K562 (cell line): Measurements from ENCODE around the gene TMIGD3. TPM values are rescaled to one million over a fixed set of nuclear protein-coding genes. Genes with fewer than 3 reads are reported as not detected.

Experiments used
- ATF1 ChIP-seq, 2 experiments: fragments of 450-650 bp in 1 of 2; IDR thresholded peaks; 2 replicates each; pipeline ENCODE4 v1.6.1; 2016; ENCODE audit warnings: missing compliant biosample characterization in 1 of 2, missing genetic modification characterization in 1 of 2
- CBX1 ChIP-seq: sonication (generic); IDR thresholded peaks from 2 replicates; pipeline ENCODE4 v1.6.1; 2016; ENCODE audit warnings: antibody characterized with exemption, low read depth, mild to moderate bottlenecking
- CXXC5 ChIP-seq: fragments of 250-450 bp; sonication (Bioruptor Pico); IDR thresholded peaks from 2 replicates; pipeline ENCODE4 v1.8.0; 2022; ENCODE audit warnings: inconsistent platforms, mild to moderate bottlenecking, moderate library complexity
- ETV1 ChIP-seq: fragments of 450-650 bp; conservative IDR thresholded peaks from 2 replicates; pipeline ENCODE4 v1.6.1; 2016; ENCODE audit warnings: missing genetic modification characterization, control low read depth, low read depth, missing compliant biosample characterization
- FIP1L1 ChIP-seq: fragments of 200-400 bp; formaldehyde crosslinking; IDR thresholded peaks from 2 replicates; pipeline ENCODE4 v1.6.1; 2018; ENCODE audit warnings: mild to moderate bottlenecking, low read depth, low read length; ENCODE audit not compliant: poor library complexity, severe bottlenecking
- HDAC1 ChIP-seq, 2 experiments: fragments of 450-650 bp; IDR thresholded peaks; 2 replicates each; pipeline ENCODE4 v1.6.1; 2016 to 2017; ENCODE audit warnings: inconsistent platforms in 1 of 2, mild to moderate bottlenecking in 1 of 2, moderate library complexity in 1 of 2
- MAZ ChIP-seq, 2 experiments: fragments of 450-650 bp in 1 of 2; sonication (generic) in 1 of 2; formaldehyde crosslinking; IDR thresholded peaks in 1 of 2; conservative IDR thresholded peaks in 1 of 2; 2 replicates each; pipeline versions ENCODE4 v1.4.0 to v1.5.0; 2020; ENCODE audit warnings: mild to moderate bottlenecking in 1 of 2, missing genetic modification reagents in 1 of 2
- NFYB ChIP-seq: IDR thresholded peaks from 2 replicates; pipeline ENCODE4 v1.6.1; 2011; ENCODE audit warnings: mild to moderate bottlenecking, moderate library complexity; ENCODE audit not compliant: insufficient read length; ENCODE audit errors: extremely low read depth
- NR4A1 ChIP-seq, 2 experiments: fragments of 250-450 bp in 1 of 2; fragments of 450-650 bp in 1 of 2; sonication (Bioruptor Pico) in 1 of 2; IDR thresholded peaks; 2 replicates each; pipeline versions ENCODE4 v1.4.0 to v1.6.1; 2016 to 2020; ENCODE audit warnings: mild to moderate bottlenecking in 2 of 2, missing compliant biosample characterization in 1 of 2, missing genetic modification characterization in 1 of 2, moderate library complexity in 1 of 2
- PHF8 ChIP-seq: fragments of 200-600 bp; sonication (generic); IDR thresholded peaks from 2 replicates; pipeline ENCODE4 v1.6.1; 2012; ENCODE audit warnings: mixed run types, mild to moderate bottlenecking, inconsistent platforms, low read length, moderate library complexity, borderline replicate concordance
- PML ChIP-seq: IDR thresholded peaks from 2 replicates; pipeline ENCODE4 v1.6.1; 2012; ENCODE audit warnings: low read length, inconsistent platforms
- PRMT5 ChIP-seq: sonication (generic); formaldehyde crosslinking; IDR thresholded peaks from 2 replicates; pipeline ENCODE4 v1.5.0; 2020; ENCODE audit warnings: missing genetic modification reagents
- TAF1 ChIP-seq: IDR thresholded peaks from 2 replicates; pipeline ENCODE4 v1.6.1; 2011; ENCODE audit warnings: mild to moderate bottlenecking, low read length, moderate library complexity; ENCODE audit not compliant: insufficient read depth, control insufficient read depth, severe bottlenecking; ENCODE audit errors: extremely low read depth
- ZNF146 ChIP-seq: IDR thresholded peaks from one replicate; pipeline ENCODE4 v1.6.1; 2018; ENCODE audit warnings: missing compliant biosample characterization; ENCODE audit not compliant: unreplicated experiment
- ZNF384 ChIP-seq: IDR thresholded peaks from 2 replicates; pipeline ENCODE4 v1.6.1; 2012; ENCODE audit warnings: low read depth, low read length, improper control_type of control experiment
- polyA plus RNA-seq, 8 experiments: library from polyadenylated mRNA; depleted of rRNA in 4 of 8; stranded (reverse) in 5 of 8; unstranded in 3 of 8; fragments of >200 nt; fragmentation: Nextera tagmentation in 2 of 8; fragmentation: Illumina TruSeq in 1 of 8; extraction: Ambion mirVana in 2 of 8; extraction: Trizol in 1 of 8; gene quantifications; 2 replicates each; pipeline versions ENCODE4 v1.2.1 to v1.2.3, GENCODE V29; 2011 to 2014; ENCODE audit warnings: inconsistent platforms in 1 of 8, missing spikeins in 1 of 8
- total RNA-seq, 7 experiments: library from RNA; depleted of rRNA in 6 of 7; stranded (reverse); fragments of >200 nt in 6 of 7; fragmentation: Illumina TruSeq in 2 of 7; extraction: Trizol in 2 of 7; gene quantifications; 2 replicates each; pipeline versions ENCODE4 v1.2.1 to v1.2.3, GENCODE V29; 2011 to 2021; ENCODE audit warnings: low replicate concordance in 1 of 7
- TF ChIP-seq, protein P1 (sequence below): sonication (generic); formaldehyde crosslinking; IDR thresholded peaks from 2 replicates; pipeline ENCODE4 v1.8.1; 2023; ENCODE audit warnings: mild to moderate bottlenecking, missing genetic modification reagents
- TF ChIP-seq, protein P2 (sequence below): sonication (generic); formaldehyde crosslinking; IDR thresholded peaks from 2 replicates; pipeline ENCODE4 v1.8.0; 2022; ENCODE audit warnings: mild to moderate bottlenecking, missing genetic modification reagents, borderline replicate concordance
- TF ChIP-seq, protein P3 (sequence below): sonication (generic); formaldehyde crosslinking; IDR thresholded peaks from 2 replicates; pipeline ENCODE4 v1.8.0; 2022; ENCODE audit warnings: mild to moderate bottlenecking, missing genetic modification reagents
- TF ChIP-seq, protein P4 (sequence below): fragments of 450-650 bp; formaldehyde crosslinking; IDR thresholded peaks from 2 replicates; pipeline ENCODE4 v1.4.0; 2020; ENCODE audit warnings: mild to moderate bottlenecking, moderate library complexity

TMIGD3 gene
- total and polyA plus RNA-seq, 9 of the 15 experiments (the other 6 are each of a cell fraction or from before 2014, with no cell fraction given) = 0.11 to 0.13 (median 0.11) TPM; not detected in 6

DNA sequence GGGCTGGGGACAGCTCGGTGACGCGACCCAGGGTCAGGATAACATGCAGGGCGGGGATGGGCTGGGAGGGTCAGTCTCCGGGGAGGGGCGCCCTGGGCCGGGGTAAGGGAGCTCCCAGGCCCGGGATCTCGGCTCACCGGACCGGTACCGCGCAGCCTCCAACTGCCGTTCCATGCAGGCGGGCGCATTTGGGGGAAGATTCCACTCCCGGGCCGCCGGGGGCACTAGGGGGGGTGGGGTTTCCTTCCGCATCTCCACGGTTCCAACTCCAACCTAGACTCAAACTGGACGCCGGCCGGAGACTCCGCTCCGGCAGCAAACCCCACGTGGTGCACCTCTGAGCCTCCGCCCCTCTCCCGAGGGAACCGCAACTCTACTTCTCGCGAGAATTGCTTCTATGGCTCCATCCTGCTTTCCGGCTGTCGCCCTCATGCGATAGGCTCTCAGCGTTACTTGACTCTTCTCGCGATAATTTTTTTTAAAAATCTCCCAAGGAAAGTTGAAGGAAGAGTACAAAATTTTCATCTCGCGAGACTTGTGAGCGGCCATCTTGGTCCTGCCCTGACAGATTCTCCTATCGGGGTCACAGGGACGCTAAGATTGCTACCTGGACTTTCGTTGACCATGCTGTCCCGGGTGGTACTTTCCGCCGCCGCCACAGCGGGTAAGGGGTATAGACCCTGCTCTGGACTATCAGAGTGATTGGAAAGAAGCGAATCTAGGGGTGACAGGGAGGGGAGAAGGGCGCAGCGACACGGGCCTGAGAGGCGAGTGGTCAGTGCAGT lies 54.3 kb downstream of the TMIGD3 start, which contains the start of the genes ATP5PB and WDR77 (continued):
- TF ChIP-seq, protein P1, sequence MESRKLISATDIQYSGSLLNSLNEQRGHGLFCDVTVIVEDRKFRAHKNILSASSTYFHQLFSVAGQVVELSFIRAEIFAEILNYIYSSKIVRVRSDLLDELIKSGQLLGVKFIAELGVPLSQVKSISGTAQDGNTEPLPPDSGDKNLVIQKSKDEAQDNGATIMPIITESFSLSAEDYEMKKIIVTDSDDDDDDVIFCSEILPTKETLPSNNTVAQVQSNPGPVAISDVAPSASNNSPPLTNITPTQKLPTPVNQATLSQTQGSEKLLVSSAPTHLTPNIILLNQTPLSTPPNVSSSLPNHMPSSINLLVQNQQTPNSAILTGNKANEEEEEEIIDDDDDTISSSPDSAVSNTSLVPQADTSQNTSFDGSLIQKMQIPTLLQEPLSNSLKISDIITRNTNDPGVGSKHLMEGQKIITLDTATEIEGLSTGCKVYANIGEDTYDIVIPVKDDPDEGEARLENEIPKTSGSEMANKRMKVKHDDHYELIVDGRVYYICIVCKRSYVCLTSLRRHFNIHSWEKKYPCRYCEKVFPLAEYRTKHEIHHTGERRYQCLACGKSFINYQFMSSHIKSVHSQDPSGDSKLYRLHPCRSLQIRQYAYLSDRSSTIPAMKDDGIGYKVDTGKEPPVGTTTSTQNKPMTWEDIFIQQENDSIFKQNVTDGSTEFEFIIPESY = peak; percentile 17; the same call in 1 of the 2 replicates
- TF ChIP-seq ZNF384 (peak; percentile 98), PML (peak; percentile 71), ETV1 (tag) (no peak; the same call in 1 of the 2 replicates), PHF8 (peak; percentile 85), FIP1L1 (no peak), TAF1 (peak; percentile 76), NFYB (peak; percentile 14), CXXC5 (CRISPR knock-in tag) (peak; percentile 47), NR4A1 (CRISPR knock-in tag; IDR thresholded peaks at IDR 0.05) (no peak), NR4A1 (tag; IDR thresholded peaks at IDR 0.05) (0 out of 2 replicates have a peak, but pooled peaks have one; percentile 32), ZNF146 (CRISPR knock-in tag) (no peak), CBX1 (0 out of 2 replicates have a peak, but pooled peaks have one; percentile 61), MAZ (CRISPR knock-in tag; conservative IDR thresholded peaks at IDR 0.05 in 1 of 2, IDR thresholded peaks at IDR 0.05 in 1 of 2) (peak in 1 of 2 experiments; percentile 46; a peak in 2 of 4 replicates), PRMT5 (0 out of 2 replicates have a peak, but pooled peaks have one; percentile 58), ATF1 (CRISPR knock-in tag; IDR thresholded peaks at IDR 0.05) (no peak; the same call in 1 of the 2 replicates), ATF1 (tag; IDR thresholded peaks at IDR 0.05) (no peak; the same call in 1 of the 2 replicates), HDAC1 (IDR thresholded peaks at IDR 0.05) (peak in 1 of 2 experiments; percentile 91; a peak in 2 of 4 replicates)
- TF ChIP-seq, protein P2, sequence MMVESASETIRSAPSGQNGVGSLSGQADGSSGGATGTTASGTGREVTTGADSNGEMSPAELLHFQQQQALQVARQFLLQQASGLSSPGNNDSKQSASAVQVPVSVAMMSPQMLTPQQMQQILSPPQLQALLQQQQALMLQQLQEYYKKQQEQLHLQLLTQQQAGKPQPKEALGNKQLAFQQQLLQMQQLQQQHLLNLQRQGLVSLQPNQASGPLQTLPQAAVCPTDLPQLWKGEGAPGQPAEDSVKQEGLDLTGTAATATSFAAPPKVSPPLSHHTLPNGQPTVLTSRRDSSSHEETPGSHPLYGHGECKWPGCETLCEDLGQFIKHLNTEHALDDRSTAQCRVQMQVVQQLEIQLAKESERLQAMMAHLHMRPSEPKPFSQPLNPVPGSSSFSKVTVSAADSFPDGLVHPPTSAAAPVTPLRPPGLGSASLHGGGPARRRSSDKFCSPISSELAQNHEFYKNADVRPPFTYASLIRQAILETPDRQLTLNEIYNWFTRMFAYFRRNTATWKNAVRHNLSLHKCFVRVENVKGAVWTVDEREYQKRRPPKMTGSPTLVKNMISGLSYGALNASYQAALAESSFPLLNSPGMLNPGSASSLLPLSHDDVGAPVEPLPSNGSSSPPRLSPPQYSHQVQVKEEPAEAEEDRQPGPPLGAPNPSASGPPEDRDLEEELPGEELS (CRISPR knock-in tag) = 0 out of 2 replicates have a peak, but pooled peaks have one; percentile 11
- TF ChIP-seq, protein P3, sequence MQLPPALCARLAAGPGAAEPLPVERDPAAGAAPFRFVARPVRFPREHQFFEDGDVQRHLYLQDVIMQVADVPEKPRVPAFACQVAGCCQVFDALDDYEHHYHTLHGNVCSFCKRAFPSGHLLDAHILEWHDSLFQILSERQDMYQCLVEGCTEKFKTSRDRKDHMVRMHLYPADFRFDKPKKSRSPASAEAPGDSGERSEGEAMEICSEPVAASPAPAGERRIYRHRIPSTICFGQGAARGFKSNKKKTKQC = peak; percentile 75; the same call in 1 of the 2 replicates
- TF ChIP-seq, protein P4, sequence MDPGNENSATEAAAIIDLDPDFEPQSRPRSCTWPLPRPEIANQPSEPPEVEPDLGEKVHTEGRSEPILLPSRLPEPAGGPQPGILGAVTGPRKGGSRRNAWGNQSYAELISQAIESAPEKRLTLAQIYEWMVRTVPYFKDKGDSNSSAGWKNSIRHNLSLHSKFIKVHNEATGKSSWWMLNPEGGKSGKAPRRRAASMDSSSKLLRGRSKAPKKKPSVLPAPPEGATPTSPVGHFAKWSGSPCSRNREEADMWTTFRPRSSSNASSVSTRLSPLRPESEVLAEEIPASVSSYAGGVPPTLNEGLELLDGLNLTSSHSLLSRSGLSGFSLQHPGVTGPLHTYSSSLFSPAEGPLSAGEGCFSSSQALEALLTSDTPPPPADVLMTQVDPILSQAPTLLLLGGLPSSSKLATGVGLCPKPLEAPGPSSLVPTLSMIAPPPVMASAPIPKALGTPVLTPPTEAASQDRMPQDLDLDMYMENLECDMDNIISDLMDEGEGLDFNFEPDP (CRISPR knock-in tag) = no peak
